ENCODE measurements around the gene GRB10.

GRB10 gene

DNA sequence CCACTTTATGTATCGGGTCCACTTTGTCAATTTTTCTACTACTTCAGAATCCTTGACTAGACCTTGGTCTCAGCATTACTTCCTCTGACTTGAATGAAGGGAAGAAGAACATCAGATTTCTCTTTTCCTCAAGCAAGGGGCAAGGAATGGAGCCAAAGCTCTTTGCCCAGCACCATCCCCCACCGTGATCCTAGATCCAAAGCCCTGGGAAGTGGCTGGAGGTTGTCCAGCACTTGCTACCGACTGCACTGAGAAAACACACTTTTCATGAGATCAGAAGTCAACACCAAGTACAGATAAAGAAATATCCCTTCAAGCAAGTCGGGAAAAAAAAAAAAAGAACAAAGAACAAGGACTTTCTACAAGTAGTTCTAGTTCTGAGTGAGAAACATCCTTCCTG is 115.4 kb downstream of the GRB10 start:
- FAIRE-seq: no peak

DNA sequence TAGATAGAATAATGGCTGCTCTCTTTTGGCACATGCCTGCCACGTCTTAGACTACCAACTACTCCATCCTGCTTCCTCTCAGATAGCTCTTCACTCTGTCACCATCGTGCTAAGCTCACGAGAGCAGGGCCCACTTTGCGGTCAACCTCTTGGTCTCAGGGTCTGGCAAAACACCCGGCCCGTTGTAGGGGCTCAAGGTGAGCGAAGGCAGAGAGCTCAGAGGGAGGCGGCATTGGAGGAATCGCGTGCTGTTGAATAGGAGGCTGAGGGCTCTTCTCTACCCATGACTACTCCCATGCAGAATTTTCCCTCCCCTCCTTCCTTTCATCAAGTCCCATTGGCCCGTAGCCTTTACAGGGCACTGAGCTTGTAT is 116.6 kb downstream of the GRB10 start:
- FAIRE-seq: no peak

DNA sequence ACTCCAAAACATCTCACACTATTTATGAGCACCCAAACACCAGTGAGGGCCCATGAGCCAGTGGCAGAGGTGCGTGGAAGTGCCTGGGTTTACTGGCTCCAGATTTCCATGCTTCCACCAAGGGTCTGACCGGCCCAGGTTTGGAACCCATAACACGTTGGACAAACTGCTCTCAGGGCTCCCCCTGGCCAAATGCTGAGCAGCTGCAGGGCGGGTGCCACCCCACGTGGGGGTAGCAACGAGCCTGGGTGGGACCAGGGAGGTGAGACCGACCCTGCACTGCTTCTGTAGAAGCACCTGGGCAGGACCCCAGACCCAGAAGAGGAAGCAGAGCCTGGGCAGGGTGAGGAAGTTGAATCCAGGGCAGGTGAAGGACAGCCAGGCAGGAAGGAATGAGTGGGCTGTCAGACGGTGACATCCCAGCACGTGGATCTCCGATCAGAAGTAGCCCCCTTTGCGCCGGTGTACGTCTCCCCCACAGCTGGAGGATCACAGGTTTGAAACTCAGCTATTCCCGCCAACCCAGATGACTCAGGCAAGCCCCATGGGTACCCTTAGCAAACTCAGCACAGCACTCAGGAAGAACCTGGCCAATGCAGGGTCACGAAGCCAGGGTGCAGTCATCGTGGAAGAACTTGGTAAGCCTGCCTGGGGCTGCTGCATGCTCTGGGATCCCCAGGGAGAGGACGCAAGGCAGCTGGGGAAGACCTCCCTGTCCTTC is 117.1 kb downstream of the GRB10 start:
- FAIRE-seq: no peak

DNA sequence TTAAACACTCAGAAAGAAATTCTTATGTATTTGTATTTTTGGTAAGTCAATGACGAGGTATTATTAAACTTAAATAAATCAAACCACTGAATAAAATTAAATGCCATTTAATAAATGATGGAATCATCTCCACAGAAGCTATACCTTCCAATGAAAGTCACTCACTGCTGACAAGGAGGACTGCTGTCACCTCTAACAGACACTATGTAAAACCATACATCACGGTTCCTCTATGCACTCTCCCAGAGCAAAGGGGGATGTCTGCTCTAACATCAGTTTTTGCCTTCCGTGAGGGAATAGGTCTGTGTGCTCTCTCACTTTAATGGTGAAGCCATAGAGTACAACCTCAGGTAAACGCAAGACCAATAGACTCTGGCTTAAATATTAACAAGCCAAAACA is 117.8 kb downstream of the GRB10 start:
- FAIRE-seq: no peak

DNA sequence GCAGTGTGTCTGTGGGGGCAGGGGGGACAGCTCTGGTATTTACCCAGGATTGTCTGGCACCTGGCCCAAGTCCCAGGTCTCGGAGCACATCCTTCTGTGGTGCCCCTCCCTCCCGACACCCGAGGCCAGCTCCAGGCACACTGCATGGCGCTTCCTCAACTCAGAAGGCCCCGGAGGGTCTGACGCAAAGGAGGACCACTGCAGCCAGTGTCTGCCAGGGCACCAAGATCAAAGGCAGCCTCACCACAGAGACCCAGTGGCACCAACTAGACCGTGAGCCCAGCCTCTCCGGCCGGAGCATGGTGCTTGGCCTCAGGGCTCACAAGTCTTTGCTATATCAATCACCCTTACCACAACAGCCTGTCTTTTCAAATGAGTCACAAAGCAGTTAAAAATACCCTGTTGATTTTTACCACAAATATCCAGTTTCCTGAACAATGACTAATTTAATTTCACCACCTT is 118.2 kb downstream of the GRB10 start:
- FAIRE-seq: no peak

DNA sequence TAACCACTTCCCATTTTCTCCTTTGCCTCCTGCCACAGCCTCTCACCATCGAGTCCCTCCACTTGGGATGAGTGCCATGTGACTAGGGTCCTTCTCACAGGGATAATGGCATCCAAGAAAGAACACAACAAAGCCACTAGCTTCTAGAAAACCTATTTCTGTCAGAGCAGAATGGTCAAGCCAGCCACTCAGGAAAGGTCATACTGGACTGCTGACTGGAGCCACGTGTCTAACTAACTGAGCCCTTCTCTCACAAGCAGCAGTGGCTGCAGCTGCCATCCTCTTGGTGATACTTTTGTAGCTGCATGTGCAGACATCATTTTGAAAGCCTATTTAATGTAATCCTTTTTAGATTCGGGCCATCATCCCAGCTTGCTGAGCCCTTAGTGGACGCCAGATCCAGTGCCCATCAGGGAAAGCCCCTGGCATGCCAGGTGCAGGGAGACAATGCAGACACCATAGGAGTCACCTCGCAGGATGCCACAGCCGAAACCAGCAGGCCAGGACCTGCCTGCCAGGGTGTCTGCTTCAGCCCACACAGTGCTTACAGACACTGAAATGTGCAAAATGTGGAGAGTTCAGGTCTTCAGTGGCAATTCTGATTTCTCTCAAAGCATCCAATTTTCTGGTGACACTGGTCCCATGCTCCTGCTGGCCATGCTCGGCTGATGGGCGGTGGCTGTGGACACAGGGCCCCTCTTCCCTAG is 119.1 kb downstream of the GRB10 start:
- FAIRE-seq: no peak

DNA sequence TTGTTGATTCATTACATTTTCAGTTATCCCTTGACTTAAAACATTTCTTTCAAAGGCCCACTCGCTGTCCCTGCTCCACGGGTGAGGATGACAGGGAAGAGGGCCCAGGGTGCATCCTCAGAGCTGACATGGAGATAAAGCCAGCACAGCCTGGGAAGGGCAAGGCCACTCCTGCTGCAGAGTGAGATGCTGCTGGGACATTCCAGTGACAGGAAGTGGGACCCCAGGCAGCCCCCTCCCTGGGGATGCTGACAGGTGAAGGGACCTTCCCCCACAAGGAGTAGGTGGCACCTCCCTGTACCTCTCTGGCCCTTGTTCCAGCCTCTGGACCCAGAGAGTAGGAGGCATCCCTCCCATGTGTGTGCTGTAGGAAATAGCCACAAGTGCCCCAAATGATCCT is 119.7 kb downstream of the GRB10 start:
- FAIRE-seq: no peak

DNA sequence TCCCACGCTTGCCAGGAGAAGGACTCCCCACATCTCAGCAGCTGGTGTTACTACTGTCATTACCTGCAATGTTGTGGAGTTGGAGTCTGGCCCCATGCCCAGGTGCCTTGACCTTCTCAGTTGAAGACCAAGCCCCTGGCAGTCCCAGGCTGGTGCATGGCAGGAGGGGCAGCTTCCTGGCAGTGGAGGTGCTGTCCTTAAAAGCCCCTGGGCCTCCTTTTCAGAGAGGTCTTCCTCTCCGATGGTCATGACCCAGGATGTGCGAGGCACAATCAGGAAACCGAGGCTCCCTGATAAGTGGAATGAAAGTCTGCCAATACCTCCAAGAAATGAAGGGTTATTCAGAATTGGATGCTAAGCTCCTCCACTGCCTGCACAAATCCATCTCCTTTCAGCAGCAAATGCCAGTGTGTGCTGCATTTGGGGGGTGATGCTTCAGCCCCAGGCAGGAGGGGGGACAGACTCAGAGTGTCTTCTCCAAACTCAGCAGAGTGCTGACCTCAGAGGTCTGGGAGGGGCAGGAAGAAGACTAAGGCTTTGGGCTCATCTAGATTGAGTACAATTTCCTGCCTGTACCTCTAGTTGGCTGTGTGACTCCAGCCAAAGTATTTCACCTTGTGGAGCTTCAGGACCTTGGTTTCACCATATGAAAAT is 120.5 kb downstream of the GRB10 start:
- no peak for FAIRE-seq

DNA sequence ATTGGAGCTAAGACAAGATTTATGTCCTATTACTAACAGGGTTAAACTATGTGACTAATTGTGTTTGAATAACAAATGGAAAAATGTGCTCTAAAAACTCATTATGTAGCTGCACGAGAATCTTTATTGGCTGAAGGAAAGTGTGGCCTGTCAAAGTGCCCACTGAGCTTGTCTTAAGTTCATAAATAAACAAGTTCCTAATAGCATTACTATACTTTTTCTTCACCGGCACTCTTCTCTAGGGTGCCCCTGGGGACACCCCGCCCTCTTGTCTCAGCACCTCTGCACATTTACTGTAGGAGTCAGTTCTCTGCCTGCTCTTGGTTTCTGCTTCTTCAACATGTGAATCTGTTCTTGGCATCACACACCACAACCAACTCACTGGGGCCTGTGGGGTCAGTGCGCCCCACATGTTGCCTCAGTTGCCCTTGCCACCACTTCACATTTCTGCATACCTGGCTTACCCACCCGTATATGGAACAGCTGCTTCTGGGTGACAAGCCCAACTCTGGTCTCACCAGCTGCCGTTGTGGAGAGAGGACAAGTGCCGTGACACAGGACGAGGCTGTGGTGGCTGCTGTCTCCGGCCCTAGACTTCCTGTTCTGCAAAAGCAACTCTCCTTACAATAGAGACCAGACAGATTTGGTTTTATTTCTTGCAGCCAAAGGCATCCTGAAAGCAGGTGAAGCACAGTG is 121.2 kb downstream of the GRB10 start:
- no peak for FAIRE-seq

DNA sequence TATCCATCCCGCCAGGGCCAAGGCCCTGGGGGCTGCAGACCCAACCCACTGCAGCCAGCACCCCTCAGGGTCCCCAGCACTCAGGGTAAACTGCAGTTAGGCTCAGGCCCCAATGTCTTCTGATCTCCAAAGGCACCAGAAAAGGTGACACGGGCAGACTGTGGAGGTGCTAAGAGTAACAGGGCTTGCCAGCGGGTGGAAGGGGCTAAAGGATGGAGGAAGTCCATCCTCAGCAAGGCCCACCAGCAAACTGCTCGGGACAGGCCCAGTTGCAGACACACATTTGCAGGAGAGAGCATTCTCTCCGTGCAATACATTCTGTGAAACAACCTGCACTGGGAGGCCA is 121.9 kb downstream of the GRB10 start:
- no peak for FAIRE-seq

DNA sequence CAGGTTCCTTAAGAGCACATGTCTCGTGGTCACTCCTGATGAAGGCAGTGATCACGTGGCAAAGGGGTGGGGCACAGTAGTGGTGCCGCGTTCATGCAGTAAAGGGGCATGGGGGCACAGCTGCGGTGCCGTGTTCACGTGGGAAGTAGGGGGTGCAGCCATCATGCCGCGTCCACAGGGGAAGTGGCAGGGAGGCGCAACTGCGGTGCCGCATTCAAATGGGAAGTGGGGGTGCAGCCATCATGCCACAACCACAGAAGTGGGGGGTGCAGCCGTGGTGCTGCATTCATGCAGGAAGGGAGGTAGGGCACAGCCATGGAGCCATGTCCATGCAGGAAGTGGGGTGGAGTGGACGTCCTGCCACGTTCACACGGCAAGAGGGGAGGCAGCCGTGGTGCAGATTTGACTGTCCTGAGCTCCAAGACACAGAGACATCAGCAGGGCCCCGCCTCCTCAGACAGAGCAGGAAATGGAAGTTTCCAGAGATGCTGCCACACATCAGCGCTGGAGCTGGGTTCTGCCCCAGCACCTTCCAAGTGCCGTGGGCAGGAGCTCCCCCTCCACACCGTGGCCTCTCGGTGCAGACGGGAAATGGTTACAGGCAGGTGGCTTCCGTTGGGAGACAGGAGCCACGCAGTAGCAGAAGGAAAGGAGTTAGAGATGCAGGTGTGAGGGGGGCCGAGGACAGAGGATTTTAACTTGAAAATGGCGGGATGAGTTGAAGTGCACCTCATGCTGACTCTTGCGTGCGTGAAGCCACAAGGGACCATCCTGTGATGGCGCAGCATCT is 122.5 kb downstream of the GRB10 start:
- FAIRE-seq: no peak

DNA sequence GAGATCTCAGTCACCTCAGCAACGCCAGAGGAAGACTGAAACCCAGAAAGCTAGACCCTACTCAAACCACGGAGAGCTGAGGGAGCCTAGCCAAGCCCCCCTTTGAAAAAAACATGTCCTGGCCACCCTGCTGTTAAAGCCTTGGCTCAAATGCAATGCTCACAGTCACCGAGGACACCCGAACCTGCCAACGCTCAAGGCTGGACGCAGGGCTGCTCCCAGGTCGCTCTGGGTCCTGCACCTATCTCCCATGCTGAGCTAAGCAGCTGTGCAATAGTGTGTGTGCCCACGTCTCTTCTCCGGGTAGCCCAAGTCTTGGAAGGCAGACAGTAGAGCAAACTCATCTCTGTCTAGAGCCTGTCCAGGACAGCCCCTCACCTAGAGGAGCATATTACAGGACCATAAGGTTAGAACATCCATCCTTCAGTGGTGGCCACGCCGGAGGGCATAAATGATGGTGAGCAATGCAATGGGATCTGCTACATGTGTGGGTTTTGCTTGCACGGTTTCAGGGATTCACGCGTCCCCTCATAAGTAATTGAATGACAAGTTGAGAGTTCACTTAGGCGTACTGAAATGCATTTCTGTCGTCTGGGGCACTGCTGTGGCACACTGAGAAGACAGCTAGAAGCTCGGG is 123.2 kb downstream of the GRB10 start:
- no peak for FAIRE-seq

DNA sequence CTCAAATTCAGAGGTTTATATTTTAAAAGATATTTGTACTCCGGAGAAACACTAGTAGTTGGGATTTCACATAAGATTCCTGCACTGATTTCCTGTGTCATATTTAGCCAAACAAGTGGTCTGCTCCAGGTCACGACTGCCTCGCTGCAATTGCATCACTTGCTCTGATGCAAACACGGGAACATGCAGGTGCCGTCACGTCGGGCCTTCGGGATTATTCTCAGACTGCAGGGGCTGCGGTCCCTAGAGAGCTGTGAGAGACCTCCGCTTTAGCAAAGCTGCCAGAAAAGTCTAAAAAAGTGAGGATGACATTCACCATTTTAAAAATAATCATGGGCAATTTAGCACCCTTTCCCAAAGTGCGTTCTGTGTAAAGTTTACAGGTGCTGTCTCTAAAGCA is 124.0 kb downstream of the GRB10 start:
- no peak for FAIRE-seq

DNA sequence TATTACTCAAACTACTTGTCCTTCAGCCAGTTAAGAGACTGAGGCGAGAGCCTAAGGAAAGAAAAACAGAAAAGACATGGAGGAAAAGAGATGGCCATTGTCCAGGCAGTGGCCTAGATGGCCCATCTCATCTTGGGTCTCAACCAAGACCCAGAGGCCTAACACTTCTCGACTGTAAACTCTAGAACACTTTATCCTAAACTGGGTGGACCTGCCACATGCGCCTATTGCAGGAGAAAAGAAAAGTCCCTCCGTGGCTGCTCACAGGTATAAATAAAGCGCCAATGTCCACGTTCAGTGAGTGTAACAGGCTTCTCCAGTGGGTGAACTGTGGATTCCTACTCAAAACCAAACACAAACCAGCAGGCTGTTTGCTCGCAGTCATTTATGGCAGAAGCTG is 124.8 kb downstream of the GRB10 start:
- FAIRE-seq: no peak

DNA sequence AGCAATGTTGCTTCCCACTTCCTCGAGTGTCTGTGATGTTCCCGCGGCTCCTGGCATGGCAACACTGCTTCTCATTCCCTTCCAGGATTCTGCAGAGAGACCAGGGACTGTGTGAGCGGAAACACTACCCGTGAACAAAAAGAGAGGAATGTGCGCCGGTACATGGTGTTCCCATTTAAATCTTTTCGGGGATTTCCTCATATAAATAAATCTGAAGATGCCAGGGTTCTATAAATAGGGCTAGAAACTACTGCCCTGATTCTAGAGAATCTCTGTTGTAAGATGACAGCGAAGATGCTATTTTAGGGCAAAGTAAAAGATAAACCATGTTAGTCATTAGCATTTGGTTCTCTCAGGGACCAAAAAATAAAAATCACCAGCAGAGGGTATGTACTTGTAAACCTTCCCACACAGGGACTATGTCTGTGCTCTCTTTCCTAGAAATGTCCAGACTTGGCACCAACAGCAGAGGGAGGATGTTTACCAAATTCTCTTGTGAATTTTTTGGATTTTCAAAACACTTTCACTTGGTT is 125.3 kb downstream of the GRB10 start:
- no peak for FAIRE-seq

DNA sequence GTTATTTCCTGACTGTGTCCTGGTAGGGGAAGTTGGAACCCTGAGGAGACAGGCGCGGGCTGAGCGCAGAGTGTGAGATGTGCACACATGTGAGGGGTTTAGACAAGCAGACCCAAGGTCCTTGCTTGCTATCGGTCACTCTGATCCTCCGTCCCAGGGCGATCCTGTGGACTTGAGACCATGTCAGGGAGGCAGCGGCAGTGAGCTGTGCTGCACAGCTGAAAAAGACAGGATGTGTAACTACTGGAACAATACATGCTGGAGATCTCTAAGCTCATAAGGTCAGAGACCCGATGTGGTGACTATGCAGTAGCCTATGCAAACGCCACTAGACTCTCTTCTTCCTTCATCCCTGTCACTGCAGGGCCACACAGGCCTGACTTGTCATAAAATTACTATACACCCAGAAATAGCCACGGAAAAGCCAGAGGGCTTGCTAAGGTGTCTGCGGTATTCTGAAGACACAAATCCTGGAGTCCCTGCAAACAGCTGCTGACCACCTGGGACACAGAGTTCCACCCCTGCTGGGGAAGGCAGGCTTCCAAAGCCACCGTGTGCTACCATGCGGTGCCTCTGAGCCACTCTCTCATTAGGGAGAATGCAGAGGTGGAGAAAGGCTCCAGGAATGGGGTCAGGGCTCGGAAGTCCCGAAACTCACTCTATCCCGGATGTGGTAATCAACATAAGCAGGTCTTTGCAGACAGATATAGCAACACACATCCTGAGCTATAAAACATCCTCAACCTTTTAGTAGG is 126.4 kb downstream of the GRB10 start:
- FAIRE-seq: no peak

DNA sequence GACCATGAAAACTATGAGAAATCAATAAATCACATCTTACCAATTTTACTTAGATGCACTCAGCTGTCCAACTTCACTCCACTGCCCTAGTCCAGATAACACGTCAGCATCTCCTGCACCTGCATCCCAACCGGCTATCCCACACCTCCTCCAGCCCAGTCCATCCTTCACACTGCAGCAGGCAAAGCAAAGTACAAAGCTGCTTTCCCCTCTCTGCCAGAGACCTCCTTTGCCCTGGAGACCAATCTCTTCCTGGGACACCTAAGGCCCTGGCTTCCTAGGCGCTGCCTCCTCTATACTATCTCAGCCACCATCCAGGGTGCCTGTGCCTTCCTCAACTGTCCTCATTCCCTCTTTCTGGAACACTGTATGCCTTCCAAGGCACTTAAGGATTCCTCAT is 127.2 kb downstream of the GRB10 start:
- FAIRE-seq: no peak

DNA sequence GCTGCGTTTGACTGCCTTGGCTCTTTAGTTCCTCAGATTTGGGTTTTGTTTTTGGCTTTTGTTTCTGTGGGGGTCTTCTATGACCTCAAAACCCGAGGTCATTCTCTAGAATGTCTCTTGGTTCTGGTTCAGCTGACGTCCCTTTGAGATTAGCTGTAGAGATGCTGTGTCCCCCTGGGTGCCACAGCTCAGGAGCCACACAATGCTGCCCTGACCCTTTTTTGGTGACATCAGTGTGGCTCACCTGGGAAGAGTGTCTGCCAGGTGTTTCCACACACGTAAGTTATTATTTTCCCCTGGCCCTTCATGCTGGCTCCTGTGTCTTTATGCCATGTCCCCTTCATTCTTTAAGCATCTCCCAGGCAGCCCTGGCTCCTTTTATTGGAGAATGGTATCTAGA is 127.7 kb downstream of the GRB10 start:
- FAIRE-seq: no peak

DNA sequence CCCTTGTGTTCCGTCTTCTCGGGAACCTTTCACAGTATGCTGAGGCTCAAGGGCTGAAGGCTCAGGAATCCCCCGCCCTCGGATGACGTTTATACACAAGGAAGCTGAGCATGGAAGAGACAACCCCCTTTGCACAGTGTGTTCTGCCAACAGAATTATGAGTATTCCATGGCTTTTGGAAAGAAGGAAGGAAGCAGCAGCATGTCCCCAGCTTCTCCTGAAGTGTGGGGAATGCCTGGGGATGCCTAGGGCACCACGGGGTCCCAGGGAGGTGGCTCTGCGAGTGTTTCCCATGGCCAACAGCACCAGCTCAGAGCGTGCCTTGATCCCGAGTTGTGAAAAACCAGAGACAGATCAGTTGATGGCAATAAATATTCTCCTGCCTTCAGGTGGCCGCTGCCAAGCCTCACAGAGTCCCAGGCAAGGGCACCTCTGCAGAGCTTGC is 128.7 kb downstream of the GRB10 start:
- no peak for FAIRE-seq

DNA sequence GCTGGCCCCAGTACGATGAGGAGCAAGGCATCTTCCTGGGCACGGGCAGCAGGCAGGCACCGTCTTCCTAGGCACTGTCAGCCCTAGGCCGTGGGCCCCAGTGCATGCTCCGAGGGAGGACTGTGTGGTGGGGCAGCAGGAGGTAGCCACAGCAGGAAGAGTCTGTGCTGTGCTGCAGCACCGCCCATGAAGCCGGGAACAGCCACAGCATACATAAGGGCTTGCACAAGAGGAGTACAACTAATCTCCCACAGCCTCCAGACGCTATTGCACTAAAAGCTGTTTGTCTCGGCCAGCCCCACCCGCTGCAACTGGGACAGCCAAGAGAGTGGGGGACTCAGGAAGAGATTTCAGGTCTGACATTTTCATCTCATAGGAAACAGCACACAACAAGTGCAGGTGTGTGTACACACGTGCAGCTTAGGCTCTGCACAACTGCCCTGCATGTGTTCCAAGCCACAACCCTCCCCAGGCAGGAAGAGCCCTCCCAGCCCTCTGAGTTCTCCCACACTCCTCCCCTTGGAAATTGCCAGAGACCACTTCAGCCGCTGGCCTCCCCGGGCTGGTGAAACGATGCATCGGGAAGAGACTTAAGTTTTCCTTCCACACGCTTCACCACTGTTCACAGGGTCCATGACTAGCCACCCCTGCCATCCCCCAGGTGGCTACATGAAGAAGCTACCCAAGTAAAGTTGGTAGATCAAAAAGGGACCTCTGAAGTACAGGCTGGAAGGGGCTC is 129.4 kb downstream of the GRB10 start:
- FAIRE-seq: no peak
